ENCODE results near the gene STRAP.
"Not testable (repeated sequence)": the region's sequence is repeated elsewhere in the genome, so short reads cannot be mapped to it uniquely, and the experiment has no call there.

STRAP gene

GRCh38 chr12:15897433-15897832 is 15.2 kb downstream of the STRAP start:
- H3K4me3 ChIP-seq (ENCODE audit: low read depth, low read length): no peak overlapping the region
- no peak for TF ChIP-seq CTCF (conservative IDR thresholded peaks at IDR 0.05; ENCODE audit: low read depth, low read length)
- no peak for DNase-seq (ENCODE audit: low read depth)

- peak; percentile 61 for TF ChIP-seq CTCF (conservative IDR thresholded peaks at IDR 0.05; ENCODE audit: low read depth, low read length)
- H3K4me3 ChIP-seq (ENCODE audit: low read depth, low read length): no peak overlapping the region
- DNase-seq (ENCODE audit: low read depth): peak; percentile 49
Observed at GRCh38 chr12:15899282-15899870, 17.2 kb downstream of the STRAP start.

DNA sequence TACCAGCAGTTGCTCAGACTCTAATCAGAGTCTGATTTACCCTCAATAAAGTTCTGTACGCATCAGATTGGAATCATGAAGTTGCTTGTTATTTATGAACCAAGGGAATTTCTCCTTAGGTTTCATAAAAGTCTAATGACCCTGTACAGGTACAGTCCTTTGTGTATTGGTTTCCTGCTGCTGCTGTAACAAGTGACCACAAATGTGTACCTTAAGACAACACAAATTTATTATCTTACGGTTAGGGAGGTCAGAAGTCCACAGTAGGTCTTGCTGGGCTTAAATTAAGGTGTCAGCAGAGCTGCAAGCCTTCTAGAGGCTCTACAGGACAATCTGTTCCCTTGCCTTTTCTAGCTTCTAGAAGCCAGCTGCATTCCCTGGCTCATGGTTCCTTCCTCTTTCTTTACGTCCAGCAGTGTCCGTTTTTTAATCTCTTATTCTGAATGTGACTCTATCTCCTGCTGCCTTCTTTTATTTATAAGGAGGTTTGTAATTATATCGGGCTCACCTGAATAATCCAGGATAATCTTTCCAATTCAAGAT is 22.3 kb downstream of the STRAP start:
- no peak for TF ChIP-seq CTCF (conservative IDR thresholded peaks at IDR 0.05; ENCODE audit: low read depth, low read length)
- DNase-seq (ENCODE audit: low read depth): no peak
- no peak overlapping the region for H3K4me3 ChIP-seq (ENCODE audit: low read depth, low read length)

DNA sequence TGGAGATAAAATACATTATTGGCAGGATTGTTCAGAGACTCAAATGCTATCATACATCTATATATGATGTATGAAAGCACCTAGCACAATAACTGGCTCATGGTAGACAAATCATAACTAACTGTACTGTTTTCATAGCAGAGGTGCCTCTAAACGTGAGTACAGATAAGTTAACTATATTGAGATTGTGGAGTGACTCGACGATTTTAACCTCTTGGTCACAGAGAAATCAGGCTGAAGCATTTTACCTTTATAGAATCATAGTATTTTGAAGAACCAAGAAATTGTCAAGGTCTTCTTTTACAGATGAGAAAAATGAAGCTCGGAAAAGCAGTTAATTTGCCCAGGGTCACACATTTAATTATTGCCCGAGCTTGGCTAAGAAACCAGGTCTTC is 28.3 kb downstream of the STRAP start:
- no peak for TF ChIP-seq CTCF (conservative IDR thresholded peaks at IDR 0.05; ENCODE audit: low read depth, low read length)
- no peak for DNase-seq (ENCODE audit: low read depth)
- H3K4me3 ChIP-seq (ENCODE audit: low read depth, low read length): no peak overlapping the region

GRCh38 chr12:15910864-15911721 is 28.9 kb downstream of the STRAP start, which contains the start of gene DERA:
TSS of gene DERA (plus strand) at chr12:15911332. CDS start at chr12:15911384, 52 bp downstream.
- DNase-seq (ENCODE audit: low read depth): peak; percentile 71
- no peak for TF ChIP-seq CTCF (conservative IDR thresholded peaks at IDR 0.05; ENCODE audit: low read depth, low read length)
- H3K4me3 ChIP-seq (ENCODE audit: low read depth, low read length): peak within 1 kb of the TSS; percentile 82

DNA sequence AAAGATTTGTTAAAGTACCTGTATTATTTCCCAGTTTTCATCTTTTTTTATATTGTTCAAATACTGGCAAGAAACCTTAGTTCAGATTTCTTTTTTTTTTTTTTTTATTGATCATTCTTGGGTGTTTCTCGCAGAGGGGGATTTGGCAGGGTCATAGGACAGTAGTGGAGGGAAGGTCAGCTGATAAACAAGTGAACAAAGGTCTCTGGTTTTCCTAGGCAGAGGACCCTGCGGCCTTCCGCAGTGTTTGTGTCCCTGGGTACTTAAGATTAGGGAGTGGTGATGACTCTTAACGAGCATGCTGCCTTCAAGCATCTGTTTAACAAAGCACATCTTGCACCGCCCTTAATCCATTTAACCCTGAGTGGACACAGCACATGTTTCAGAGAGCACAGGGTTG is 29.7 kb downstream of the STRAP start:
- DNase-seq (ENCODE audit: low read depth): not testable (repeated sequence)
- H3K4me3 ChIP-seq (ENCODE audit: low read depth, low read length): peak overlapping the region; percentile 82

DNA sequence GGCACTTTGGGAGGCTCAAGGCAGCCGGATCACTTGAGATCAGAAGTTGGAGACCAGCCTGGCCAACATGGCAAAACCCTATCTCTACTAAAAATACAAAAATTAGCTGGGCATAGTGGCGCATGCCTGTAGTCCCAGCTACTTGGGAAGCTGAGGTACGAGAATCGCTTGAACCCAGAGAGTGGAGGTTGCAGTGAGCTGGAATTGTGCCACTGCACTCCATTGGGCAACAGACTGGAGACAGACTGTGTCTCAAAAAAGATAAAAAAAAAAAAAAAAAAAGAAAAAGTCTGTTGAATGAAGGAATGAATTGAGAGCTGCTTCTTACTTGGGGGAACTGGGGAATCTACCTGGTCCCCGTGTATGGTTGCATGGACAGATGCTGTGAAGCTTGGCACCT is 31.9 kb downstream of the STRAP start:
- not testable (repeated sequence) for DNase-seq (ENCODE audit: low read depth)

DNA sequence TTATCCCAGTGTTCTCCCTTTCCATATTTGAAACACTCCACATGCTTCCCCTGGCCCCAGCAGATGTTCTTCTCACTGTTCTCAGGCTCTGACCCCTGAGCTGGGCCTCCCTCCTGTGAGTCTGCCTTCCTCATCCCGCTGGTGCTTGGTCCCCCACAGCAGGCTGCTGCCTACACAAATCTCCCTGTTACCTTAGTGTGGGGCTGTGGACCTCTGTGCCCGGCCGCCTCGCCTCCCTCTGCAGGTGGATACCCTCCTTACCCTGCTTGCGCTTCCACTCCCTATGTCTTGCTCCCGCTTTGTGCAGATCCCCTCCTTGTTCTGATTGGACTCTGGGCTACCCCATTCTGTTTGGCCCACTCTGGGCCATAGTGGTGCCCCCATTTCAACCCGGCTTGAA is 35.9 kb downstream of the STRAP start:
- no peak for TF ChIP-seq CTCF (conservative IDR thresholded peaks at IDR 0.05; ENCODE audit: low read depth, low read length)
- DNase-seq (ENCODE audit: low read depth): no peak
- no peak overlapping the region for H3K4me3 ChIP-seq (ENCODE audit: low read depth, low read length)

More for the DNA sequence above, 31.9 kb downstream of the STRAP start:
- not testable (repeated sequence) for H3K4me3 ChIP-seq (ENCODE audit: low read depth, low read length)

All from choroid plexus epithelial cell (primary cell).